NCI-H2107 (cell line): ENCODE measurements around the gene ZNF326.

ENCODE experiments used
- DNase-seq: peaks from one replicate; lab custom pipeline; 2025; lab: John Stamatoyannopoulos, UW

ZNF326 gene, protein sequence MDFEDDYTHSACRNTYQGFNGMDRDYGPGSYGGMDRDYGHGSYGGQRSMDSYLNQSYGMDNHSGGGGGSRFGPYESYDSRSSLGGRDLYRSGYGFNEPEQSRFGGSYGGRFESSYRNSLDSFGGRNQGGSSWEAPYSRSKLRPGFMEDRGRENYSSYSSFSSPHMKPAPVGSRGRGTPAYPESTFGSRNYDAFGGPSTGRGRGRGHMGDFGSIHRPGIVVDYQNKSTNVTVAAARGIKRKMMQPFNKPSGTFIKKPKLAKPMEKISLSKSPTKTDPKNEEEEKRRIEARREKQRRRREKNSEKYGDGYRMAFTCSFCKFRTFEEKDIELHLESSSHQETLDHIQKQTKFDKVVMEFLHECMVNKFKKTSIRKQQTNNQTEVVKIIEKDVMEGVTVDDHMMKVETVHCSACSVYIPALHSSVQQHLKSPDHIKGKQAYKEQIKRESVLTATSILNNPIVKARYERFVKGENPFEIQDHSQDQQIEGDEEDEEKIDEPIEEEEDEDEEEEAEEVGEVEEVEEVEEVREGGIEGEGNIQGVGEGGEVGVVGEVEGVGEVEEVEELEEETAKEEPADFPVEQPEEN

DNA sequence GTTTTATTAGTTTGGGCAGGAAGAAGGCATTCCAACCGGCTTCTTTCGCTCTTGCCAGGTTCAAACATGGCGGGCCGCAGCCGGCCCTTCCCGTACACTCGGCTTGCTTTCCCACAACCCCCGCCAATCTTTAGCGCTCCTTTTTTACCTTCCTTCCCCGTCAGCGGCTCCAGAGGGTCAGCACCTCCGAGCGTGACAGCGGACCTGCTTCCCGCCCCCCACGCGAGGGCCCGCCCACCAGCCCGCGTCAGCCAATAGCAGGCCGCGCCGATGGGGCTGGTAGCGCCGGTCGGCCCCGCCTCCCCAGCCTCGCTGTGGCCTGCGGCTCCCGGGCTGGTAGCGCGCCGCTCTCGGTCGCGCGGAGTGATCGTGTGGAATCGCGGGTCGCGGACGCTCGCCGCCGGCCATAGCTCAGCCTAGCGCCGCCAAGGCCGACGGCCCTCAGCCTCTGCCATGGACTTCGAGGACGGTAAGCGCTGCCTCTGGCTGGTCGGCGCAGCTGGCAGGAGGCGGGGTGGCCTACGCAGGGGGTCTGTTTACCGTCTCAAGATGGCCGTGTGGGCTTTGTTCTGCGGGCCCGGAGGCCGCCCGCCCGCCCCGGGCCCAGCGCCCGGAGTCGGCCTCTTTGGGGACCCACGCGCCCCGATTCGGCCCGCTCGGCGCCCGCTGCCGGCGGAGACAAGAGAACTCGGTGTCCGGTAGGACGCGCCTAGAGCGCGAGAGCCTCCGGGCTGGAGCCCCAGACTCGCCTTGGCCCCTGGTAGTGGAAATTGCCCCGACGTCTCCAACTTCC is at the start of gene ZNF326:
TSS of gene ZNF326 (plus strand) at position 306 of the 793 bp plus-strand sequence. CDS start at position 454, 148 bp downstream.
- DNase-seq = peak; percentile 96

DNA sequence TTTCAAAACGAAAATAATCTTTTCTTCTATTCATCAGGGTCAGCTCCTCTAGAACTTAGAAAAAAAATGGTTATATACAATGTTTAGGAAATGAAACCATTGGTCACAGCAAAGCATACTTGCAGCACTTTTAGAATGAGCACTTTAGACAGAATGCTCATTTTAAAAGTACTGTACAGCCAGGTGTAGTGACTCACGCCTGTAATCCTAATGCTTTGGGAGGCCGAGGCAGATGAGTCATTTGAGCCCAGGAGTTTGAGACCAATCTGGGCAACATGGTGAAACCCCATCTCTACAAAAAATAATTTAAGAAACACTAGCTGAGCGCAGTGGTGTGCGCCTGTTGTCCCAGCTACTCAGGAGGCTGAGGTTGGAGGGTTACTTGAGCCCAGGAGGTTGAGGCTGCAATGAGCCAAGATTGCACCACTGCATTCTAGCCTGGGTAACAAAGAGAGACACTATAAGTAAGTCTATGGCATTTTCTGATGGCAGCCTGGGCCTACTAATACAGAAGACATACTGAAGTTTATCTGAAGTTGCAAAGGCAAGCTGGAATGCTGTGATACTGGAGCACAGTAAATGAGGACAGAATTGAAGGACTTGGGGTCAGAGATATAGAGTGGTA is 48.9 kb upstream of the ZNF326 start:
- no peak for DNase-seq

- DNase-seq = no peak
These were observed 48.4 kb upstream of the ZNF326 start for GRCh38 chr1:89946532-89946931.

GRCh38 chr1:89948722-89949345 is 46.1 kb upstream of the ZNF326 start:
- no peak for DNase-seq

DNA sequence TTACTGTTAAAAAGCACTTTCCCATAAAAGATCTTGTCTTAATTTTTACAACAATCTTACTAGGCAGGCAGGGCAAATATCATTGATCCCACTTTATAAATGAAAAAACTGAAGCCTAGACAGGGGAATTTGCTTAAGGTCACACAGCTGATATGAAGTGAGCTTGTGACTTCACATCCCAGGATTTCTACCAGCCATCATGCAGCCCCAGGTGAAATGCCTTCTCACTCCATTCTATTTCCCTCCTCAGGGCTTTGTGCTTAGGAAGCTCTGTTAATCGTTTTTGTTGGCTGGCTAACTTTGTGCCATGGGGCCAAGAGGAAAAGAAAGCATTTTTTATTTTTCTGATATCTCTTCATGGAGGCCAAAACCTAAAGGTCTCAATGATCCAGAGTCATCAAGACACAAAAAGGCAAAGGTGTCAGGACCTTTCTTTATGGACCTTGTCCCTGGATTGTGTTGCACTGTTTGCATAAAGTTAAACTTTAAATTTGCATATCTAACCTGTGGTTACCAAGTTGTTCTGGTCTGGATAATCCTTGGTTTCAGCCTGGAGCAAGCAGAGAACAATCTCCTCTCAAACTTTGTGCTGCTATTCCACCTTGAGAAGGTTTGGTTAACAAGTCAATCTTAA is 44.8 kb upstream of the ZNF326 start:
- no peak for DNase-seq

DNA sequence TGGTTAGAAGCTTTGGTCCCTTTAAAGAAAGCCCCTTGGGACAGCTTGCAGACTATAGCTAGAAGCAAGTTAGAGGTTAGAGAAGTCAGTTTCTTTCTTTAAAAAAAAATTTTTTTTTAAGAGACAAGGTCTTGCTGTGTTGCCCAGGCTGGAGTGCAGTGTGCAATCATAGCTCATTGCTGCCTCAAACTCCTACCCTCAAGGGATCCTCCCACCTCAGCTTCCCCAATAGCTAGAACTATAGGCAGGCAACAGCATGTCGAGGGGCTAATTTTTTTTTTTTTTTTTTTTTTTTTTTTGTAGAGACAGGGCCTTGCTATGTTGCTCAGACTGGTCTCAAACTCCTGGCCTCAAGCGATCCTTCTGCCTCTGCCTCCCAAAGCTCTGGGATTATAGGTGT is 44.2 kb upstream of the ZNF326 start:
- DNase-seq = no peak

DNA sequence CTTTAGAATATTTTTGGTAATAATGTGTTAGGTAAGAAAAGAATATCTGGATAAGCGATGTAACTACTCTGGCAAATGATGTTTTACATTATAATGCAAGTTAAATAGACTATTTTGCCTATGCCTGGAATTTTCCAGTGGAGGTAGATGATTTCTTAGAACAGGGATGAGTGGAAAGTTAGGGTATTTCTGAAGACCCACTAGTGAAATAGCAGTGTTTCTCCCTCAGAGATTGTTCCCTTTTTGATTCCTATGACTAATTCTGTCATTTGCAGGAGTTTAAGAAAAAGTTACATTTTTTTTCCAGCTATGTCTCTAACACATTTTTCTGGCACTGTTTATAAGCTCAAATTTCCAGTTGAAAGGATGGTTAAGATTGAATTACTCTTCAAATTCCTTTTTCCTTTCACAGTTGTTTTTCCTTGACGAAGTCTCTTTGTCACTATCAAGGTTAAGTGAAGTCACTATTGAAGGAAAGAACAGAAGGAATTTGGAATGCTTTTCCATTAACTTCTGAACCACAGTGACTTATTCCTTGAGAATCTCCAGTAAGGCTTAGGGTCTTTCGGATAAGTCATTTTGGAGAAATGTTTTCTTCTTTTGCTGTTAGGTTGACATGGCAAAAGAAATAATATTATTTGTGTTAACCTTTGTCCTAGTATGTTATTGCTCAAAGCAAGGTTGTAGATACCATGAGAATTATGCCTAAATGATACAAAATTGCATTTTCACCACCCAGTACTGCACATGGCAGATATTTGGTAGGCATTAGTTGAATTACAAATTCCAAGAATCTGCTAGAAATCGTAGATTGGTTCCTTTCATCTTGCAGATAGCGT is 42.9 kb upstream of the ZNF326 start:
- DNase-seq = no peak

DNA sequence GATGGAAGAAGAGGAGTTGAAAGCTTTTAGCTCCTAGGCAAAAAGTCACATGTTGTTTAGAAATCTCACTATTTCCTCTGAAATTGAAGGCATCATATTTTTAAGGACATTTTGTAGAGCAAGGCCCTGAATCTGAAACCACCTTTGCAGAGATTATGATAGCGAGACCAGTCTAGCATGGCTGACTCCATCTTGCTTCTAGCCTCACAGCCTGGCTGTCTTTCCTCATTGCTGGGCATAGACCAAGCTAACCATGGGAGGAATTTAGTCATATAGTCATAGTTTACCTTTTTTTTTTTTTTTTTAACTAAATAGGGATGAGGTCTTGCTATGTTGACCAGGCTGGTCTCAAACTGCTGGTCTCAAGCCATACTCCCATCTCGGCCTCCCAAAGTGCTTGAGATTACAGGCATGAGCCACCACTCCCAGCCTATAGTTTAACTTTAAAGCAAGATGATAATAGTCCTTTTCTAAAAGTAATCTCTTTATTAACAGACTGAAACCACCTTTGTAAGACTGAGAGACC is 42.2 kb upstream of the ZNF326 start:
- no peak for DNase-seq

GRCh38 chr1:89953131-89953626 is 41.7 kb upstream of the ZNF326 start:
- no peak for DNase-seq

DNA sequence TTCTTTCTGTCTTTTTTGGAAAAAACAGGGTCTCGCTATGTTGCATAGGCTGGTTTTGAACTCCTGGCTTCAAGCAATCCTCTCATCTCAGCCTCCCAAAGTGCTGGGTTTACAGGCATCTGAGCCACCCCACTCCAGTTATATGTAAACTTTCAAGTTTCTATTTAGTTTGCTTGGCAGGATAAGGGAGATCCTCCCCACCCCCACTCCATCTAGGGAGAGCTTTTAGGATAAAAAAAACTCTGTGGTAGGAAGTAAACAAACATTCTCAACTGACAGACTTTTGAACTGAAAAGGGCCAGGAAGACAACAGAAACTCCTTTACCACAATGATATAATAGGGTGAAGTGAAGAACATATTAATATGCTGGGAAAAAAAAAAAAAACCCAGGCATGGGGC is 41.0 kb upstream of the ZNF326 start:
- DNase-seq = no peak

DNA sequence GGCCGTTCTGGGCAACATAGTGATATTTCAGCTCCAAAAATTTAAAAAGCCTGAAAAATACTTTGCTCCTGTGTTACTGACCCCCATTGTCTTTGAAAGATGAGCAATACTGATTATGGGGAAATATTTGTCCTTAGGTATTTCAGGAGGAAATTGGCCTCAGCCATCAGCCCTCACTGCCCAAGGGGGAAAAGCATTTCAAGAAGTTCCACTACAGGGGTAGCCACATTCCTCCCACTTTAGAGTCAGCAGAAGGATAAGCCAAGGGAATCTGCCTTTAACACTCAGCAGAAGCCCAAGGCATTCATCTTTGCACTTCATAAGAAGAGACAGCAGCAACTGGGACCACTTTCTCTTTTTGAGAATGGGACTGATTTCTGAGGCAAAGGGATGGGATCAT is 40.5 kb upstream of the ZNF326 start:
- DNase-seq = no peak

DNA sequence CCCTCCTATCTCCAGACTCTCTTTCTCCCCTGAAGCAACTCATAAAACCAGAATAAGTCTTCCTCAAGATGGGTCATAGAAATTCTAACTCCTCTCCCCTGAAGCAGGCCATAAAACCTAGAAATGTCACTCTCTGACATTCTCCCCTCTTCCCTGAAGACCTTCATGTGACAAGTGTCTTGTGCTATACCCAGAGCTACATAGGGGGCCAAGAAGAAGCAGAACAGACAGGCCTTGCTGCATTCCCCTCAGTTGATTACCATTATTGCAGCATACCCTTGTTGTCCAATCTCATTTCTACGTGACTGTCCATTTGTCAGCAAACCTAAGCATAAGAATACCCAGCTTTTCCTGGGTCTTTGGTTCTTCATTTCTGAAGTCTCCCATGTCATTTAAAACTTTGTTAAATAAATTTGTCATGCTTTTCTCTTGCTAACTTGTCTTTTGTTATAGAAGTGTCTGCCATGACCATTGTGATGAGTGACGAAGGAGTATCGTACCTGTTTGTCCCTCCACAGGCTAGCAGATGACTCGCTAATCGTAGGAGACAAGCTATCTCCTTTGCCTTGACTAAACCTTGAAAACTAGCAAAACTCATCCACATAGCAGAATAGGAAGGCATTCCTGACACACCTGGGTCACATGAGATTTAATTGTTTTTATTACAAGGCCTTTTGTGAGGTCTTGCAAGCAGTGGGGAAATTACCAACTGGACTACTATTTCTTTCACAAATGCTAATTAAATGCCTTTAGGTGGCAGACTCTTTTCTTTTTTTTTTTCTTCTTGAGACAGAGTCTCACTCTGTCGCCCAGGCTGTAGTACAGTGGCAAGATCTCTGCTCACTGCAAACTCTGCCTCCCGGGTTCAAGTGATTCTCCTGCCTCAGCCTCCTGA is 39.4 kb upstream of the ZNF326 start:
- DNase-seq = no peak

- DNase-seq = no peak
These were observed 37.8 kb upstream of the ZNF326 start for GRCh38 chr1:89957107-89957506.

GRCh38 chr1:89958851-89959654 is 35.9 kb upstream of the ZNF326 start:
- no peak for DNase-seq

DNA sequence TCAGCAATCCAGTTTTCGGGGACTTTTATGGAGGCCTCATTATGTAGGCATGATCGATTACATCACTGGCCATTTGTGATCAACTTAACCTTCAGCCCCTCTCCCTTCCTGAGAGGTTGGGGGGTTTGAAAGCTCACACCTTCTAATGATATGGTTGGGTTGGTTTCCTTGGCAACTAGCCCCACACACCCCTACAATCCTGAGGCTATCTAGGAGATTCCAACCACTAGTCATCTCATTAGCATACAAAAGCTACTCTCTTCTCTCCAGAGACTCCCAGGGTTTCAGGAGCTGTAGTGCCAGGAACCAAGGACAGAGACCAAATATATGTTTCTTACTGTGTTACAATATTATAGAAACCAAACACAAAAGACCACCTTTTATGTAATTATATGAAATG is 35.2 kb upstream of the ZNF326 start:
- no peak for DNase-seq

- no peak for DNase-seq
These were observed 32.7 kb upstream of the ZNF326 start for GRCh38 chr1:89962024-89962741.

DNA sequence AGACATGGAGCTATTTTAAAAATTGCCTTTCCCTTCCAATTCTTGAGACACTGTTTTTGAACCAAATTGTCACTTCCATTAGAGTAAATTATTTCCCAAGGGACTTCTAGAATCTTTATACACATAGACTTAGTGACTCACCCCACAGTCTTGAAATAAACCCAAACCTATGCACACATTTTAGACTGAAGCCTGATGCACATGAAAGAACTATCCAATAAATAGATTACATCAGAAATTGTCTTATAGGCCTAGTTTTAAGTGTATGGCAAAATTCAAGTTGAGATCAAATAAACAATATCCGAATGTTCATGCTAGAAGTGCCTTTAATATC is 32.2 kb upstream of the ZNF326 start:
- DNase-seq = no peak
